HG03097 (cell line): ENCODE results near the gene ROMO1.

Experiments used
- ATAC-seq: cut with Tn5 transposase; IDR thresholded peaks from one replicate; pipeline ENCODE4 v1.9.1; 2021; ENCODE audit not compliant: unreplicated experiment, low FRiP score

Gene ROMO1

DNA sequence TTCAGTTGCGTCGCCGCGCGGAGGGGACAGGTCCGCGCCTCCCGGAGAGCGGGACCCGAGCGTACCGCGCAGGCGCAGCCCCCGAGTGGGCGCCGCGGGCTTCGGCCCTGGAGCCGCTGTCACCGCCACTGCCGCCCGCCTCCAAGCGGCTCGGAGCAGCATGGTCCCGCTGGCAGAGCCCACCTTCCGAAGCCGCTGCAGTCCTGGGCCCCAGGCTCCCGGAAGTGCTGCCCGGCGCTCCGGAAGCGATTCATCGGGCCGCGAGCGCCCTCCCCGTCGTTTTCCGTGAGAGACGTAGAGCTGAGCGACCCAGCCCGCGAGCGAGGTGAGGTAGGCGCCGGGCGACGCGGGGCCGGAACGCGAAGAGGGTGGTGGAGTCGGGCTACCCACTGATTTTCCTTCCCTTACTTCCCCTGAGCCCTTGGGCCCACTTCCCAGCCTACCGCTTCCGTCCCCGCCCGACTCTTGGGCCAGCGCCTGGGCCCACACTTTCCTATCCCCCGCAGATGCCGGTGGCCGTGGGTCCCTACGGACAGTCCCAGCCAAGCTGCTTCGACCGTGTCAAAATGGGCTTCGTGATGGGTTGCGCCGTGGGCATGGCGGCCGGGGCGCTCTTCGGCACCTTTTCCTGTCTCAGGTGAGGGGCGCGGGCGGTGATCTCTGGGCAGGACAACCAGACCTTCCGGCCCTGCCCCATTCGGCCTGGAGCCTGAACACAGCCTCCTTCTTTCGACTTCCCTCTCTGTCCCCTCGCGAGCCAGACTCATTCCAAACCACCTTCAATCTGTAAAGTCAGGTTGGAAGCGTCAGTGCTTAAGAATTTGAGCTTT lies at the start of gene ROMO1, which contains the start of gene NFS1:
Gene ROMO1 (plus strand): TSS at position 279 of the 830 bp plus-strand sequence. CDS start 228 bp downstream, at position 507.
Gene NFS1 (minus strand): TSS at position 226 of the 830 bp plus-strand sequence. CDS start 64 bp downstream, at position 162.
- ATAC-seq: peak; percentile 74

- no peak for ATAC-seq
Measured at GRCh38 chr20:35650632-35651031, 48.6 kb upstream of the ROMO1 start.

- ATAC-seq: no peak
Measured at GRCh38 chr20:35651958-35652357, 47.2 kb upstream of the ROMO1 start.

- no peak for ATAC-seq
Measured at GRCh38 chr20:35652641-35653429, 46.4 kb upstream of the ROMO1 start.

DNA sequence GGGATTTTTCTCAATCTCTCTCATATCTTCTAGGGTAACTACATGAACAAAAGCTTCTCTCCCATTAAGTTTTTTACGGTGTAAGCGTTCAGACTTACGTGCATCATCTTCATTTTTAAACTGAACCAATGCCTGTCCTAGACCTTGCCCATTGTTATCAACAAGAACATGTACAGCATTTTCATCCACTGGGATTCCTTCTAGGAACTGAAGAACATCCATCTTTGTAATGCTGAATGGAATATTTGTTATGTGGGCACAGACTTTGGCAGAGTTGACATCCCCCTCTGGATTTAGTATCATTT lies 45.8 kb upstream of the ROMO1 start:
- no peak for ATAC-seq

DNA sequence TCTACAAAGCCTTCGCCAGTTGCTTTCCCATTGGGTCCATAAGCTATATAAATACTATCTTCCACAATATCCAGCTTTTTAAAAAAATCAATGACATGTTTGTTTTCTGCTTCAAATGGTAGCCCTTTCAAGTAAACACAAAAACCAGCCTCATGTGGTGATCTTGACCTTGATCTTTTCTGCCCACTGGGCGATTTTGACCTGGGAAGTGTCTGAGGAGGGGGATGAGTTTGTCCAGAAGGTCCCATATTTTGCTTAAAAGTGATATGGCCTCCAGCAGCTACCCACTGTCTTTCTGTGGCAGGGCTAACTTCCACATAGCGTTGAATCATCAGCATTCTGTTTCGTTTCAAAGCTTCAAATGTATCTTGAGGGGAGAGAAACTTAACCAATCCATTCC lies 45.3 kb upstream of the ROMO1 start:
- ATAC-seq: no peak

DNA sequence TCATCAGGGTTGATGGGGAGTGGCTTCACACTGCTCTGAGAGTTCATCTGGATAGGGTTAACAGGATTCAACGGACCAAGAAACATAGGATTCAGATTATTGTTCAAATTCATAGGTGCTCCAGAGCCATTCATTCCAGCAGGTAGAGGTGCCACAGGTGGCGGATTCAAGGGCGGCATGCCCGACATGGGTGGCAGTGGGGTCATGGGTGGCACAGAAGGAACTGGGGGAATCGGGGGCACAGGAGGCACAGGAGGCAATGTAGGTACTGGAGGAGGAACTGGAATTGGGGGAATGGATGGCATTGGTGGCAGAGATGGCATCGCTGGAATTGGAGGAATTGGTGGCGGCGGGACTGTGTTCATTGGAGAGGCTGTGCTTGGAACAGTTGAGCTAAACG lies 44.8 kb upstream of the ROMO1 start:
- ATAC-seq: no peak

- no peak for ATAC-seq
Measured at GRCh38 chr20:35657271-35657670, 41.9 kb upstream of the ROMO1 start.

DNA sequence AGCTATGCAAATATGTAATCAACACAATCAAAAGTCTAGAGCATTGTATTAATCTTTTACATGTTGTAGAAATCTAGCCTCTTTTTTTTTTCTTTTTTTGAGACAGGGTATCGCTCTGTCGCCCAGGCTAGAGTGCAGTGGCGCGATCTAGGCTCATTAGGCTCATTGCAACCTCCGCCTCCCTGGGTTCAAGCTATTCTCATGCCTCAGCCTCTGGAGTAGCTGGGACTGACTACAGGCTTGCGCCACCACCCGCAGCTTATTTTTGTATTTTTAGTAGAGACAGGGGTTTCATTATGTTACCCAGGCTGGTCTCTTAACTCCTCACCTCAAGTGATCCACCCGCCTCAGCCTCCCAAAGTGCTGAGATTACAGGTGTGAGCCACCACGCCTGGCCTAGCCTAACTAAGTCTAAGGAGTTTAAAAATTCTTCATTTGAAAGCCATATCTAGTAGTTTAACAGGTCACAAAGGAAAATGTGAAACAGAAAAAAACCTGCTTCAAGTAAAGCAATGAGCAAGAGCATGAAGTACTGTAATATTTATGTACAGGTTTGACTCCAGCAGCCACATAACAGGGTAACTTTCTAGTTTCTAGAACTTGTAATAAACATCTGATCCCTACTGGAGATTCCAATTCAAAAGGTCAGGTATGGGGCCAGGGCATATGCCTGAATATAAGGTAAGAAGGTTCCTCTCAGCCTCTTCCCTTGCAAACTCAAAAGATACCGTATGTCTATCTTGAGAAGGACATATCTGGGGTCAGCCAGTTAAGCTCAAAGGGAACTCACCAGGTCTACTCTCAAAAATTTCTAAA lies 38.9 kb upstream of the ROMO1 start:
- no peak for ATAC-seq

DNA sequence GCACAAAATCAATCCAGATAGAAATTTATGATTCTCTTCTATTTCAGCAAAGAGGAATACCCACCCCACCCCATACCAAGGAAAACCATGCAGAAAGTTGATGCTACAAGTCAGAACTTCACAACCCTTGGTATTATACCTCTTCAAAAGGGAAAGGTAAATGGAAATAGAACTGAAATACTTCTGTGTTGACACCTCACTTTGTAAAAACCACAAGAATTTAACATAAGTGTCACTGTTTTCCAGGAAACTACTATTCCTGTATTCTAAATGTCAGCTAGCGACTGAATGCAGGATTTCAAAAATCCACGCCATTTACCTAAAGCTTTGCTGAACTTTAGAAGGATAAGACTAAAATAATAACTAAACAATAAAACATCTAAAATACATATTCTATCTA lies 38.2 kb upstream of the ROMO1 start:
- ATAC-seq: no peak

DNA sequence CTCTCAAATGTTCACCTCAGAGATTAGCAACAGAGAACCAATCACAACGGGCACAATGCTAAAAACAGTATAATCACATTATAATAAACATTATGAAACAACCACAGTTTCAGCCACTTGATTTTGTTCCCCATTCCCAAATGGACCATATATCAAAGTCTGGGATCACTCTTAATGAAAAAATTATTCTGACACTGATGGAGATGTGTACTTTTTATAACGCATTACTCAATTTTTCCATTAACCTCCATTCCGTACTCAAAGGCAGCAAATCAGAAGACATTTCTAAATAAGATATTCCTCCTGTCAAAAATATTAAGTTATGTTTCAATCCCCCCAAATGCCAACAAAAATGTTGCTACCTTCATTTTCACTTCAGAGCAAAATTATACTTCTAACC lies 37.3 kb upstream of the ROMO1 start:
- ATAC-seq: no peak

- ATAC-seq: no peak
Measured at GRCh38 chr20:35662551-35662950, 36.7 kb upstream of the ROMO1 start.

DNA sequence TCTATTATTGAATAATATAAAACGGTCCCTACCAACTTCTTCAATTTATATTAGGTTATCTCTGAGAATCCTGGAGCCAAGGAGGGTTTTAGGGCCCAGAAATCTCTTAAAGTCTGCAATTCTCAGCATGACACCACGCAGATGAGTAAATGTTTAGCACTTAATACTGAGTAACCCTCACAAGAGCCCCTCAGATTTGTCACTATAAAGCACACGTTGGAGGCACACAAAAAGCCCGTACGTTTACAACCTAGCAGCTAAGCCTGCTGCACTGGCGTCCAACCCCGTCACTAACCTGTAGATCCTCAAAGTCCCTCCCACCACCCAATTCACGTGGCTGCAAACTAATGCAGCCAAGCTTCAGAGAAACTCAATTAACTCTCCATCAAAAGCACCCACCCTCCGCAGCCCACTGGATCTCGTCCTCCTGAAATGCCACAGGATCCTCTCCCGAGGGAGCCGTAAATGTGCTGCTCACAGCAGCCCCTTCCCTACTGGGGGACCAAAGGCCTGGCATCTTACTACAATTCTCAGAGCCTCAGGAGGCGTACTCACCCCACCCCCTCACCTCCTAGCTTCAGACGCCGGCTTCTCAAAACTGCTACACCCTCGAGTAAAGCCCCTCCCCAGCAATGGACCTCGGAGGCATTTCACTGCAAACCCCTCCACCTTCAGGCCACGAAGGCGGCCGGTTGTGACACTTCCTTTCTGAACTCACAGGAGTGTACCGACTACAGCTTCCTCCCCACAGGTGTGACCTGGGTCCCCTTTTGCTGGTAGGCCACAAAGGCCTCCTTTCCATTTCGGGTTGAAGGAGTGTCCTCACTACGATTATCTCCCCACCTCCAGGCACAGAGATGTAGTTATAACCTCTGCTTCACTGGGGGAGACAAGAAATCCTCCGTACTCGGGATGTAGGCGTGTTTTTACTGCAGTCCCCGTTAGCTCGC lies 35.4 kb upstream of the ROMO1 start:
- ATAC-seq: peak; percentile 26

- peak; percentile 62 for ATAC-seq
Measured at GRCh38 chr20:35664466-35665206, 34.6 kb upstream of the ROMO1 start, which contains the start of the genes CPNE1 and RBM12. CPNE1 (minus strand) TSS chr20:35664900; CDS start chr20:35632923, 31,977 bp downstream. RBM12 (minus strand) TSS chr20:35664900; CDS start chr20:35655322, 9,578 bp downstream.

DNA sequence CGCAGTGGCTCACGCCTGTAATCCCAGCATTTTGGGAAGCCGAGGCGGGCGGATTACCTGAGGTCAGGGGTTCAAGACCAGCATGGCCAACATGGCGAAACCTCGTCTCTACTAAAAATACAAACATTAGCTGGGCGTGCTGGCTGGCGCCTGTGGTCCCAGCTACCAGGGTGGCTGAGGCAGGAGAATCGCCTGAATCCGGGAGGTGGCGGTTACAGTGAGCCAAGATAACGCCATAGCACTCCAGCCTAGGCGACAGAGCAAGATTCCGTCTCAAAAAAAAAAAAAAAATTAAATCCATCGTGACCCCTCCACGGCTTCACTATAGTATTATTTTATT lies 33.3 kb upstream of the ROMO1 start:
- ATAC-seq: no peak

GRCh38 chr20:35669221-35669620 lies 30.0 kb upstream of the ROMO1 start:
- ATAC-seq: no peak

GRCh38 chr20:35669681-35670080 lies 29.5 kb upstream of the ROMO1 start:
- no peak for ATAC-seq

GRCh38 chr20:35673884-35674283 lies 25.3 kb upstream of the ROMO1 start:
- no peak for ATAC-seq

- ATAC-seq: no peak
Measured at GRCh38 chr20:35674921-35675320, 24.3 kb upstream of the ROMO1 start.
